PC-9 (cell line): ENCODE data around the gene SH3GL3. TPM values are rescaled to one million over a fixed set of nuclear protein-coding genes. Genes with fewer than 3 reads are reported as not detected.

Source experiments
- BruUV-seq: library from RNA; stranded (reverse); fragments of 400-500 nt; replicated peaks from 2 replicates; lab custom pipeline; 2021; lab: Mats Ljungman, UMichigan
- CTCF ChIA-PET: fragments of 300-600 bp; sonication (Branson Sonifier 250); formaldehyde crosslinking; loops from one replicate; lab custom pipeline; 2022; ENCODE audit warnings: antibody characterized with exemption; lab: Charles Lee
- POLR2A ChIA-PET: fragments of 300-600 bp; sonication (Branson Sonifier 250); formaldehyde crosslinking; loops from one replicate; lab custom pipeline; 2022; ENCODE audit warnings: antibody characterized with exemption; ENCODE audit not compliant: unreplicated experiment; lab: Charles Lee
- DNase-seq, 2 experiments: peaks; one replicate each; pipeline versions ENCODE4 v3.0.0 to v3.0.0-alpha.2; 2015 to 2022; ENCODE audit warnings: mixed read lengths in 1 of 2
- H2AFZ ChIP-seq: fragments of 200-600 bp; sonication (generic); 2 replicates; pipeline ENCODE4 v1.8.1; 2017; ENCODE audit warnings: antibody characterized with exemption
- H3F3A ChIP-seq: fragments of 200-600 bp; sonication (generic); 2 replicates; pipeline ENCODE4 v1.8.1; 2017; ENCODE audit warnings: antibody characterized with exemption, mild to moderate bottlenecking, low read depth; ENCODE audit not compliant: insufficient read depth
- H3K27ac ChIP-seq: fragments of 200-600 bp; sonication (generic); 2 replicates; pipeline ENCODE4 v1.6.1; 2016; ENCODE audit warnings: mixed run types
- H3K27me3 ChIP-seq: fragments of 200-600 bp; sonication (generic); 2 replicates; pipeline ENCODE4 v1.6.1; 2016; ENCODE audit warnings: low read depth, mixed run types; ENCODE audit not compliant: insufficient read depth
- H3K36me3 ChIP-seq: fragments of 200-600 bp; sonication (generic); 2 replicates; pipeline ENCODE4 v1.6.1; 2016; ENCODE audit warnings: low read depth, mixed run types
- H3K4me1 ChIP-seq: fragments of 200-600 bp; sonication (generic); replicated peaks from 2 replicates; pipeline ENCODE4 v1.6.1; 2016; ENCODE audit warnings: mixed run types; ENCODE audit not compliant: insufficient read depth
- H3K4me2 ChIP-seq: fragments of 200-600 bp; sonication (generic); 2 replicates; pipeline ENCODE4 v1.6.1; 2017; ENCODE audit warnings: mixed run types
- H3K4me3 ChIP-seq: fragments of 200-600 bp; sonication (generic); 2 replicates; pipeline ENCODE4 v1.6.1; 2016; ENCODE audit warnings: mixed run types
- H3K79me2 ChIP-seq: fragments of 200-600 bp; sonication (generic); 2 replicates; pipeline ENCODE4 v1.6.1; 2017; ENCODE audit warnings: low read depth, mixed run types
- H3K9me2 ChIP-seq: fragments of 200-600 bp; sonication (generic); 2 replicates; pipeline ENCODE4 v1.8.1; 2017; ENCODE audit warnings: mild to moderate bottlenecking; ENCODE audit not compliant: insufficient read depth
- H3K9me3 ChIP-seq: fragments of 200-600 bp; sonication (generic); 2 replicates; pipeline ENCODE4 v1.8.1; 2016; ENCODE audit warnings: low read depth; ENCODE audit not compliant: insufficient read depth
- H4K20me1 ChIP-seq: fragments of 200-600 bp; sonication (generic); 2 replicates; pipeline ENCODE4 v1.8.1; 2017; ENCODE audit not compliant: insufficient read depth
- EZH2 ChIP-seq: fragments of 200-600 bp; sonication (generic); IDR thresholded peaks from 2 replicates; pipeline ENCODE4 v1.8.0; 2017; ENCODE audit warnings: antibody characterized with exemption, low read depth
- intact Hi-C: fragments of 100-400 bp; cut with micrococcal nuclease; formaldehyde crosslinking; loops from one replicate; pipeline ENCODE4 v1.10.0; 2022; ENCODE audit not compliant: unreplicated experiment
- total RNA-seq: library from RNA; stranded (reverse); gene quantifications from 2 replicates; pipeline ENCODE4 v1.2.3, GENCODE V29; 2021
- TF ChIP-seq, protein P1 (sequence below): fragments of 200-600 bp; sonication (generic); conservative IDR thresholded peaks from 2 replicates; pipeline ENCODE4 v1.6.1; 2017; ENCODE audit warnings: mixed run types, antibody characterized with exemption, mild to moderate bottlenecking, moderate library complexity

SH3GL3 gene
- total RNA-seq, 1 experiment from 2014 or later, result 0.22 TPM

DNA sequence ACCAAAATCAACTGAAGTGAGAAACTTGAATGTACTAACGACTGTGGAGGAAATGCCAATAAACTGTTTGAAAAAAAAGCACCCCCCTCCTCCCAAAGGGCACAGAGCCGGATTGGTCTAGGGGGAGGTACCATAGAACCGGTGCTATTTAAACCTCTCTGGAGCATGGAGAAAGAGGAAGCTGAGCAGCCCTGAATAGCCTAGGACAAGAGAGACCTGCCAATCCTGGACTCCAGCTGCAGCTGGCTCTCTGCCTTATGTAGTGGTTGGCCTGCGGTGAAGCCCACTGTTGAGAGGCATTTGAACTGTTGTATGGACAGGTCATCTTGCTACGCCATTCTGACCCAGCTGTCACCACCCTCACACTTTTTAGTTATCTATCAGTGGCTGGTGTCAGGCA lies 1.5 kb upstream of the SH3GL3 start:
- 0 out of 2 replicates have a peak, but pooled peaks cover 5% of the 10 kb centered on the region for H3K27me3 ChIP-seq
- H4K20me1 ChIP-seq, result no peaks in the 10 kb centered on the region
- no peak overlapping the region for H3K27ac ChIP-seq
- H3K9me2 ChIP-seq, result no peaks in the 10 kb centered on the region
- no TSS peak for BruUV-seq
- H3F3A ChIP-seq, result no peaks in the 10 kb centered on the region
- H3K4me1 ChIP-seq, result no peaks in the 10 kb centered on the region
- intact Hi-C loops, result no loop called here
- H2AFZ ChIP-seq, result no peak overlapping the region
- no peak overlapping the region for H3K4me3 ChIP-seq
- no peak for DNase-seq
- H3K4me2 ChIP-seq, result no peak overlapping the region
- ChIA-PET CTCF (no interaction called here), POLR2A (no interaction called here)
- H3K36me3 ChIP-seq, result no peaks in the 10 kb centered on the region
- H3K9me3 ChIP-seq, result no peaks in the 10 kb centered on the region
- TF ChIP-seq, protein P1, sequence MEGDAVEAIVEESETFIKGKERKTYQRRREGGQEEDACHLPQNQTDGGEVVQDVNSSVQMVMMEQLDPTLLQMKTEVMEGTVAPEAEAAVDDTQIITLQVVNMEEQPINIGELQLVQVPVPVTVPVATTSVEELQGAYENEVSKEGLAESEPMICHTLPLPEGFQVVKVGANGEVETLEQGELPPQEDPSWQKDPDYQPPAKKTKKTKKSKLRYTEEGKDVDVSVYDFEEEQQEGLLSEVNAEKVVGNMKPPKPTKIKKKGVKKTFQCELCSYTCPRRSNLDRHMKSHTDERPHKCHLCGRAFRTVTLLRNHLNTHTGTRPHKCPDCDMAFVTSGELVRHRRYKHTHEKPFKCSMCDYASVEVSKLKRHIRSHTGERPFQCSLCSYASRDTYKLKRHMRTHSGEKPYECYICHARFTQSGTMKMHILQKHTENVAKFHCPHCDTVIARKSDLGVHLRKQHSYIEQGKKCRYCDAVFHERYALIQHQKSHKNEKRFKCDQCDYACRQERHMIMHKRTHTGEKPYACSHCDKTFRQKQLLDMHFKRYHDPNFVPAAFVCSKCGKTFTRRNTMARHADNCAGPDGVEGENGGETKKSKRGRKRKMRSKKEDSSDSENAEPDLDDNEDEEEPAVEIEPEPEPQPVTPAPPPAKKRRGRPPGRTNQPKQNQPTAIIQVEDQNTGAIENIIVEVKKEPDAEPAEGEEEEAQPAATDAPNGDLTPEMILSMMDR, result no peak
- TF ChIP-seq EZH2, result no peak
- no peaks in the 10 kb centered on the region for H3K79me2 ChIP-seq

DNA sequence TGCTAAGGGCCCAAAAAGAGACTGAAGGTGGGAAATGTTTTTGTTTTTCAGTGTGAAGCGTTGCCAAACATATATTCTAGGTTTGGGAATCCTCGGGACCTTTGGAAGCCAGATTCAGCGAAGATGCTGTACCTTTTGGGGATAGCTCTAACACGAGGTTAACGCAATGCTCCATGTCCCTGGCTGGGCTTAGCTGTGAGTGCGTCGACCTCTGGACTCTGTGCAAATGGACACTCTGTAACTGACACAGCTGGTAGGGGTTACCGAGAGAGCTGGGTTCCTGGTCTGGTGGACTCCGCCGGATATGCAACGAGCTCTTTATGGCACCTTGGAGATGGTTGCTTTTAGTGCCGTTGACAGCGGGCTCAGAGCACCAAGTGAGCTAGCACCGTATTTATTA lies 724 bp upstream of the SH3GL3 start:
- H3K4me3 ChIP-seq, result no peak overlapping the region
- no TSS peak for BruUV-seq
- POLR2A ChIA-PET, result interaction anchor here (0.6 kb wide), 1 partner anchor 677 kb away, joined by 5 read pairs; no protein-coding TSS in a partner anchor
- no peak overlapping the region for H3K27ac ChIP-seq
- intact Hi-C loops, result no loop called here
- no peaks in the 10 kb centered on the region for H3K36me3 ChIP-seq
- DNase-seq, result no peak
- TF ChIP-seq EZH2, result no peak
- TF ChIP-seq, protein P1, result no peak
- no peaks in the 10 kb centered on the region for H4K20me1 ChIP-seq
- H3F3A ChIP-seq, result no peaks in the 10 kb centered on the region
- no peak overlapping the region for H3K4me2 ChIP-seq
- no peaks in the 10 kb centered on the region for H3K9me2 ChIP-seq
- CTCF ChIA-PET, result interaction anchor here (0.8 kb wide), 1 partner anchor 66 kb away, joined by 3 read pairs; no protein-coding TSS in a partner anchor
- no peaks in the 10 kb centered on the region for H3K4me1 ChIP-seq
- no peaks in the 10 kb centered on the region for H3K9me3 ChIP-seq
- H3K27me3 ChIP-seq, result 0 out of 2 replicates have a peak, but pooled peaks cover 5% of the 10 kb centered on the region
- H2AFZ ChIP-seq, result no peak overlapping the region
- H3K79me2 ChIP-seq, result no peaks in the 10 kb centered on the region

DNA sequence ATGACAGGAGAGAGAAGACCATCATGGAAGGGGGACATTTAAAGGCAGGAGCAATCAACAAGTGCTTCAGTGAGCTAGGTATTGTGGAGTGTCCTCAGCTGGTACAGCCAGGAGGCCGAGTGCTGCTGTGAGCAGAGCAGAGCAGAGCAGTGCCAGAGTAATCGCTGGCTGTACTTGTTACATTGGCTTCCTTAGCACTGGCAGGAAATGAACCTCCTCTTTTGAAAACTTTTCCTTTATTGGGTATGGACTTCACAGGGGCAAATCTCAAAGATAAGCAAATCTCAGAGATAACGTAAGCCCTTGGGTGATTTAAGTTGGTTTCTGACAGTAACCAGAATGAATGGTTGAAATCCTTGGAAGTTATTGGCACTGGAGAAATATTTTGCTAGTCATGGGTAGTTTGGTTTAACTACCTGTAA lies 2.1 kb downstream of the SH3GL3 start:
- H3K27ac ChIP-seq, result no peak overlapping the region
- H3K36me3 ChIP-seq, result no peaks in the 10 kb centered on the region
- H4K20me1 ChIP-seq, result no peaks in the 10 kb centered on the region
- no peaks in the 10 kb centered on the region for H3K9me2 ChIP-seq
- no peak overlapping the region for H3K4me3 ChIP-seq
- intact Hi-C loops, result no loop called here
- H2AFZ ChIP-seq, result no peak overlapping the region
- no peak overlapping the region for H3K4me2 ChIP-seq
- 0 out of 2 replicates have a peak, but pooled peaks cover 5% of the 10 kb centered on the region for H3K27me3 ChIP-seq
- no peaks in the 10 kb centered on the region for H3K4me1 ChIP-seq
- ChIA-PET POLR2A (no interaction called here), CTCF (no interaction called here)
- no peaks in the 10 kb centered on the region for H3F3A ChIP-seq
- DNase-seq, result no peak
- H3K79me2 ChIP-seq, result no peaks in the 10 kb centered on the region
- BruUV-seq, result no TSS peak
- TF ChIP-seq, protein P1, result no peak
- no peak for TF ChIP-seq EZH2
- H3K9me3 ChIP-seq, result no peaks in the 10 kb centered on the region
